Caco-2 (cell line): ENCODE measurements around the gene NFAM1. TPM values are rescaled to one million over a fixed set of nuclear protein-coding genes. Genes with fewer than 3 reads are reported as not detected.

Experiments used
- Bru-seq: library from RNA; stranded (reverse); fragments of 400-500 nt; gene quantifications from one replicate; lab custom pipeline; 2021; lab: Mats Ljungman, UMichigan
- BruChase-seq, 2 experiments: library from RNA; stranded (reverse); fragments of 400-500 nt; gene quantifications; one replicate each; lab custom pipeline; 2021; lab: Mats Ljungman, UMichigan
- BruUV-seq: library from RNA; stranded (reverse); fragments of 400-500 nt; replicated peaks from 2 replicates; lab custom pipeline; 2021; lab: Mats Ljungman, UMichigan
- CTCF ChIA-PET: fragments of 300-600 bp; sonication (Branson Sonifier 250); formaldehyde crosslinking; loops from one replicate; lab custom pipeline; 2022; ENCODE audit warnings: antibody characterized with exemption; lab: Charles Lee
- POLR2A ChIA-PET: fragments of 300-600 bp; sonication (Branson Sonifier 250); formaldehyde crosslinking; loops from one replicate; lab custom pipeline; 2022; ENCODE audit warnings: antibody characterized with exemption; lab: Charles Lee
- DNase-seq, 2 experiments: peaks; one replicate each; pipeline versions ENCODE4 v3.0.0 to v3.0.0-alpha.2; 2020 to 2022
- H3K27me3 ChIP-seq: replicated peaks from 2 replicates; pipeline ENCODE4 v1.6.0; 2011; ENCODE audit warnings: low read length; ENCODE audit not compliant: control insufficient read depth, insufficient read depth
- H3K36me3 ChIP-seq: 2 replicates; pipeline ENCODE4 v1.5.1; 2011; ENCODE audit warnings: low read length; ENCODE audit not compliant: control insufficient read depth, insufficient read depth
- H3K4me1 ChIP-seq: fragments of 250-450 bp; sonication (Bioruptor Pico); 2 replicates; pipeline ENCODE4 v1.5.1; 2020; ENCODE audit warnings: mild to moderate bottlenecking
- H3K4me3 ChIP-seq: 2 replicates; pipeline ENCODE4 v1.5.1; 2011; ENCODE audit warnings: low read depth, mild to moderate bottlenecking, control low read depth, low read length
- H3K9me3 ChIP-seq: fragments of 250-450 bp; sonication (Bioruptor Pico); 2 replicates; pipeline ENCODE4 v1.5.1; 2020; ENCODE audit warnings: mild to moderate bottlenecking, moderate library complexity
- H3K27ac Mint-ChIP-seq: one replicate; pipeline ENCODE4 v1.8.0; 2022; ENCODE audit warnings: mixed read lengths; ENCODE audit not compliant: unreplicated experiment
- H3K27me3 Mint-ChIP-seq: one replicate; pipeline ENCODE4 v1.8.0; 2022; ENCODE audit warnings: mixed read lengths; ENCODE audit not compliant: insufficient read depth, unreplicated experiment
- H3K36me3 Mint-ChIP-seq: one replicate; pipeline ENCODE4 v1.8.0; 2022; ENCODE audit warnings: mild to moderate bottlenecking, mixed read lengths; ENCODE audit not compliant: insufficient read depth, unreplicated experiment
- H3K4me1 Mint-ChIP-seq: one replicate; pipeline ENCODE4 v1.8.0; 2022; ENCODE audit warnings: low read depth, mixed read lengths; ENCODE audit not compliant: unreplicated experiment
- H3K4me3 Mint-ChIP-seq: one replicate; pipeline ENCODE4 v1.8.0; 2022; ENCODE audit warnings: mild to moderate bottlenecking, moderate library complexity, mixed read lengths; ENCODE audit not compliant: unreplicated experiment
- H3K9me3 Mint-ChIP-seq: one replicate; pipeline ENCODE4 v1.8.0; 2022; ENCODE audit warnings: mixed read lengths; ENCODE audit not compliant: unreplicated experiment
- CTCF ChIP-seq, 2 experiments: fragments of 200-600 bp in 1 of 2; IDR thresholded peaks; 1 replicate in 1 of 2; 2 replicates in 1 of 2; pipeline versions ENCODE4 v1.5.1 to v1.8.0; 2011 to 2022; ENCODE audit warnings: antibody characterized with exemption in 1 of 2, control low read depth in 1 of 2, inconsistent platforms in 1 of 2, low read depth in 1 of 2, low read length in 1 of 2, mild to moderate bottlenecking in 1 of 2, moderate library complexity in 1 of 2; ENCODE audit not compliant: insufficient read depth in 1 of 2, severe bottlenecking in 1 of 2, unreplicated experiment in 1 of 2
- intact Hi-C: fragments of 100-400 bp; cut with micrococcal nuclease; formaldehyde crosslinking; loops from one replicate; pipeline ENCODE4 v1.10.0; 2022; ENCODE audit not compliant: unreplicated experiment
- long read RNA-seq: library from polyadenylated mRNA; stranded (forward); transcript quantifications from one replicate; pipeline ENCODE4 v2.0.0, GENCODE V29; 2022
- total RNA-seq: library from RNA; stranded (reverse); gene quantifications from 2 replicates; pipeline ENCODE4 v1.2.3, GENCODE V29; 2022

Gene NFAM1
- total RNA-seq, result not detected in 2 replicates
- Bru-seq, nascent RNA, result percentile 12 among the genes with signal in this experiment
- percentile 3 among the genes with signal in this experiment for BruChase-seq, experiment 1, labeled RNA remaining after a 2-hour chase
- percentile 5 among the genes with signal in this experiment for BruChase-seq, experiment 2, labeled RNA remaining after a 6-hour chase
- long read RNA-seq, result 0 reads

GRCh38 chr22:42432020-42432596 is at the start of gene NFAM1:
TSS of gene NFAM1 (minus strand) at chr22:42432403. CDS start at chr22:42432357, 46 bp downstream.
- Histone ChIP-seq H3K36me3 (no peaks in the 10 kb centered on the region), H3K9me3 (no peaks in the 10 kb centered on the region), H3K4me3 (no peak within 1 kb of the TSS), H3K4me1 (0 out of 2 replicates have a peak, but pooled peaks cover 7% of the 10 kb centered on the region), H3K27me3 (no peaks in the 10 kb centered on the region)
- BruUV-seq, result no TSS peak
- Mint-ChIP-seq H3K27me3 (no peaks in the 10 kb centered on the region), H3K36me3 (no peaks in the 10 kb centered on the region), H3K4me1 (no peaks in the 10 kb centered on the region), H3K4me3 (no peak within 1 kb of the TSS), H3K27ac (no peak within 1 kb of the TSS), H3K9me3 (no peaks in the 10 kb centered on the region)
- POLR2A ChIA-PET, result no interaction called here
- no peak for TF ChIP-seq CTCF (IDR thresholded peaks at IDR 0.05; ENCODE audit: insufficient read depth in 1 of 2, low read depth in 1 of 2, low read length in 1 of 2, severe bottlenecking in 1 of 2, unreplicated experiment in 1 of 2)
- CTCF ChIA-PET, result interaction anchor here (0.6 kb wide), 1 partner anchor 120 kb away, joined by 5 read pairs; no protein-coding TSS in a partner anchor
- DNase-seq, result no peak
- intact Hi-C loops, result no loop called here

GRCh38 chr22:42475122-42475521 is 42.9 kb upstream of the NFAM1 start:
- DNase-seq, result no peak
- no peaks in the 10 kb centered on the region for H3K27me3 ChIP-seq
- no peak for TF ChIP-seq CTCF (IDR thresholded peaks at IDR 0.05; ENCODE audit: insufficient read depth in 1 of 2, low read depth in 1 of 2, low read length in 1 of 2, severe bottlenecking in 1 of 2, unreplicated experiment in 1 of 2)
- Mint-ChIP-seq H3K36me3 (no peaks in the 10 kb centered on the region), H3K4me1 (no peaks in the 10 kb centered on the region), H3K27me3 (no peaks in the 10 kb centered on the region), H3K9me3 (no peaks in the 10 kb centered on the region), H3K4me3 (no peak overlapping the region), H3K27ac (no peak overlapping the region)
- H3K36me3 ChIP-seq, result no peaks in the 10 kb centered on the region
- intact Hi-C loops, result no loop called here
- H3K4me1 ChIP-seq, result no peaks in the 10 kb centered on the region
- BruUV-seq, result no TSS peak
- no peak overlapping the region for H3K4me3 ChIP-seq
- CTCF ChIA-PET, result interaction anchor here (0.6 kb wide), 1 partner anchor 282 kb away, joined by 5 read pairs; no protein-coding TSS in a partner anchor
- no peaks in the 10 kb centered on the region for H3K9me3 ChIP-seq
- POLR2A ChIA-PET, result no interaction called here

GRCh38 chr22:42473484-42474193 is 41.4 kb upstream of the NFAM1 start:
- ChIA-PET POLR2A (no interaction called here), CTCF (interaction anchor here (0.6 to 1.0 kb wide), 4 partner anchors 30 to 776 kb away, joined by 3 to 5 read pairs (median 4); no protein-coding TSS in a partner anchor)
- TF ChIP-seq CTCF (IDR thresholded peaks at IDR 0.05; ENCODE audit: insufficient read depth in 1 of 2, low read depth in 1 of 2, low read length in 1 of 2, severe bottlenecking in 1 of 2, unreplicated experiment in 1 of 2), result peak; percentile 48 to 73
- Mint-ChIP-seq H3K27ac (no peak overlapping the region), H3K4me3 (no peak overlapping the region), H3K4me1 (no peaks in the 10 kb centered on the region), H3K27me3 (peaks cover 5% of the 10 kb centered on the region), H3K9me3 (no peaks in the 10 kb centered on the region), H3K36me3 (no peaks in the 10 kb centered on the region)
- intact Hi-C loops, result no loop called here
- no peaks in the 10 kb centered on the region for H3K36me3 ChIP-seq
- no peaks in the 10 kb centered on the region for H3K4me1 ChIP-seq
- H3K9me3 ChIP-seq, result no peaks in the 10 kb centered on the region
- no peaks in the 10 kb centered on the region for H3K27me3 ChIP-seq
- peak in 1 of 2 experiments; percentile 65 for DNase-seq
- H3K4me3 ChIP-seq, result no peak overlapping the region
- no TSS peak for BruUV-seq
